ENCODE data around the gene RSRC1.
"Not testable (repeated sequence)": the region's sequence is repeated elsewhere in the genome, so short reads cannot be mapped to it uniquely, and the experiment has no call there.

The RSRC1 gene

GRCh38 chr3:158548691-158549090, 438.8 kb downstream of the RSRC1 start:
- no peak for DNase-seq

GRCh38 chr3:158549938-158550337, 440.0 kb downstream of the RSRC1 start:
- not testable (repeated sequence) for DNase-seq

- no peak for DNase-seq
Measured at GRCh38 chr3:158552124-158552523, 442.2 kb downstream of the RSRC1 start.

- DNase-seq, result no peak
Measured at GRCh38 chr3:158559504-158559903, 449.6 kb downstream of the RSRC1 start.

GRCh38 chr3:158560979-158561378, 451.1 kb downstream of the RSRC1 start:
- DNase-seq, result no peak

GRCh38 chr3:158562674-158563073, 452.8 kb downstream of the RSRC1 start:
- DNase-seq, result no peak

GRCh38 chr3:158563076-158563475, 453.2 kb downstream of the RSRC1 start:
- no peak for DNase-seq

GRCh38 chr3:158565076-158565475, 455.2 kb downstream of the RSRC1 start:
- no peak for DNase-seq

GRCh38 chr3:158568784-158569183, 458.9 kb downstream of the RSRC1 start:
- DNase-seq, result no peak

GRCh38 chr3:158569794-158570193, 459.9 kb downstream of the RSRC1 start:
- DNase-seq, result no peak

GRCh38 chr3:158570999-158571702, 461.3 kb downstream of the RSRC1 start, which contains the start of gene MLF1:
Gene MLF1, plus strand, starts transcription at chr3:158571194. Its CDS starts 107 bp downstream, at chr3:158571301.
- DNase-seq, result peak; percentile 98

- DNase-seq, result no peak
Measured at GRCh38 chr3:158571969-158572765, 462.3 kb downstream of the RSRC1 start.

GRCh38 chr3:158572766-158573060, 462.8 kb downstream of the RSRC1 start:
- DNase-seq, result no peak

GRCh38 chr3:158573714-158574113, 463.8 kb downstream of the RSRC1 start:
- no peak for DNase-seq

GRCh38 chr3:158574646-158575045, 464.8 kb downstream of the RSRC1 start:
- DNase-seq, result no peak

GRCh38 chr3:158590223-158590622, 480.3 kb downstream of the RSRC1 start:
- no peak for DNase-seq
